Measurements from ENCODE around the gene TOMM20.

- no peak for TF ChIP-seq CTCF (conservative IDR thresholded peaks at IDR 0.05 in 1 of 2, IDR thresholded peaks at IDR 0.05 in 1 of 2; ENCODE audit: low read depth in 1 of 2, low read length in 2 of 2)
- no peak for TF ChIP-seq EZH2 (IDR thresholded peaks at IDR 0.05; ENCODE audit: low read length, missing control alignments)
Observed at GRCh38 chr1:235105051-235106043, 23.3 kb downstream of the TOMM20 start.
